Body of pancreas (tissue), 4 donors: ENCODE results near the gene CDC42SE1. TPM values are rescaled to one million over a fixed set of nuclear protein-coding genes. Genes with fewer than 3 reads are reported as not detected.

Experiments
- ATAC-seq: fragments of 150-250 bp; one replicate; pipeline ENCODE4 v1.9.1; 2016
- DNase-seq, 4 donors: peaks; one replicate each; pipeline ENCODE4 v3.0.0-alpha.2; 2019
- H3K27ac ChIP-seq, 4 donors: fragments of 200-600 bp; sonication (generic); 1 replicate in 3 of 4; 2 replicates in 1 of 4; pipeline versions ENCODE4 v1.5.1 to v1.6.1; 2016 to 2019; ENCODE audit warnings: mild to moderate bottlenecking in 1 of 4, mixed read lengths in 1 of 4, moderate library complexity in 1 of 4
- H3K27me3 ChIP-seq, 2 donors: fragments of 200-600 bp; sonication (generic); one replicate each; pipeline ENCODE4 v1.6.0; 2016; ENCODE audit warnings: mild to moderate bottlenecking in 1 of 2
- H3K36me3 ChIP-seq, 2 donors: fragments of 200-600 bp; sonication (generic); replicated peaks in 1 of 2; 2 replicates each; pipeline ENCODE4 v1.5.1; 2016; ENCODE audit warnings: low read depth in 2 of 2; ENCODE audit not compliant: insufficient read depth in 1 of 2
- H3K4me1 ChIP-seq: fragments of 200-600 bp; sonication (generic); one replicate; pipeline ENCODE4 v1.6.0; 2016
- H3K4me3 ChIP-seq, 2 donors: fragments of 200-600 bp; sonication (generic); 1 replicate in 1 of 2; 2 replicates in 1 of 2; pipeline ENCODE4 v1.5.1; 2016 to 2019
- H3K9me3 ChIP-seq, 3 donors: fragments of 200-600 bp; sonication (generic); 1 replicate in 2 of 3; 2 replicates in 1 of 3; pipeline ENCODE4 v1.5.1; 2016
- CTCF ChIP-seq, 7 experiments: fragments of 450-650 bp in 4 of 7; fragments of 200-600 bp in 3 of 7; sonication (generic) in 3 of 7; IDR thresholded peaks; one replicate each; pipeline ENCODE4 v1.5.1; 2016 to 2019; ENCODE audit warnings: antibody characterized with exemption in 7 of 7
- POLR2A ChIP-seq, 3 donors: fragments of 450-650 bp; IDR thresholded peaks; one replicate each; pipeline ENCODE4 v1.6.1; 2016; ENCODE audit warnings: antibody characterized with exemption in 3 of 3, mild to moderate bottlenecking in 2 of 3
- WGBS, 2 donors: methylation state at CpG; one replicate each; pipeline ENCODE4 v1.1.5; 2017; 5-methylcytosine and 5-hydroxymethylcytosine counted together
- intact Hi-C: fragments of 100-400 bp; cut with DNase I; formaldehyde crosslinking; loops from one replicate; pipeline ENCODE4 v1.15.1; 2023
- total RNA-seq, 2 donors: library from RNA; depleted of rRNA; stranded (reverse); fragments of >200 nt; gene quantifications; one replicate each; pipeline ENCODE4 v1.1.0, GENCODE V29; 2016

The CDC42SE1 gene
- total RNA-seq, 2 donors from 2014 or later, result 40.2 to 43.8 TPM

- H3K36me3 ChIP-seq, result no peaks in the 10 kb centered on the region
- ATAC-seq (no peak), DNase-seq (no peak)
- intact Hi-C loops, result no loop called here
- 84 to 87% methylated on average over 2 of the region's 2 CpGs for WGBS, 2 donors
- H3K27me3 ChIP-seq, result no peaks in the 10 kb centered on the region
- H3K4me3 ChIP-seq, result no peak overlapping the region
- TF ChIP-seq POLR2A (IDR thresholded peaks at IDR 0.05) (no peak), CTCF (IDR thresholded peaks at IDR 0.05) (no peak)
- H3K27ac ChIP-seq, result no peak overlapping the region
- no peaks in the 10 kb centered on the region for H3K9me3 ChIP-seq
- H3K4me1 ChIP-seq, result peaks cover 26% of the 10 kb centered on the region
Observed at GRCh38 chr1:151061704-151062103, 2.3 kb upstream of the CDC42SE1 start.

GRCh38 chr1:151060657-151061421 lies 1.4 kb upstream of the CDC42SE1 start:
- no peaks in the 10 kb centered on the region for H3K36me3 ChIP-seq
- DNase-seq (no peak), ATAC-seq (no peak)
- 65 to 71% methylated on average over 4 of the region's 4 CpGs for WGBS, 2 donors
- H3K4me1 ChIP-seq, result peaks cover 34% of the 10 kb centered on the region
- peak overlapping the region in 1 of 4 donors; percentile 97 for H3K27ac ChIP-seq
- TF ChIP-seq POLR2A (IDR thresholded peaks at IDR 0.05) (no peak), CTCF (IDR thresholded peaks at IDR 0.05) (no peak)
- intact Hi-C loops, result no loop called here
- H3K4me3 ChIP-seq, result no peak overlapping the region
- H3K27me3 ChIP-seq, result no peaks in the 10 kb centered on the region
- H3K9me3 ChIP-seq, result no peaks in the 10 kb centered on the region

GRCh38 chr1:151060007-151060656 lies 710 bp upstream of the CDC42SE1 start, which contains the start of gene MLLT11:
Gene MLLT11 (plus strand): TSS chr1:151060397. CDS start chr1:151067225, 6,828 bp downstream.
- intact Hi-C loops, result no loop called here
- TF ChIP-seq POLR2A (IDR thresholded peaks at IDR 0.05) (no peak), CTCF (IDR thresholded peaks at IDR 0.05) (no peak)
- H3K4me3 ChIP-seq, result peak within 1 kb of the TSS; percentile 29 to 97
- H3K4me1 ChIP-seq, result peaks cover 35% of the 10 kb centered on the region
- DNase-seq (peak in 2 of 4 donors; percentile 16 to 31), ATAC-seq (peak; percentile 22)
- peak within 1 kb of the TSS; percentile 79 to 97 (median 89) for H3K27ac ChIP-seq
- no peaks in the 10 kb centered on the region for H3K27me3 ChIP-seq
- 9 to 15% methylated on average over 13 to 15 of the region's 15 CpGs for WGBS, 2 donors
- no peaks in the 10 kb centered on the region for H3K9me3 ChIP-seq
- peaks cover 0 to 4% of the 10 kb centered on the region in 2 donors for H3K36me3 ChIP-seq

- H3K9me3 ChIP-seq, result no peaks in the 10 kb centered on the region
- WGBS, 2 donors, result 0% methylated on average over 10 of the region's 10 CpGs
- DNase-seq (peak; percentile 70 to 85 (median 80)), ATAC-seq (peak; percentile 49)
- H3K4me1 ChIP-seq, result peaks cover 35% of the 10 kb centered on the region
- peaks cover 0 to 12% of the 10 kb centered on the region in 2 donors for H3K36me3 ChIP-seq
- H3K4me3 ChIP-seq, result peak overlapping the region; percentile 29 to 97
- H3K27me3 ChIP-seq, result no peaks in the 10 kb centered on the region
- intact Hi-C loops, result no loop called here
- peak overlapping the region; percentile 79 to 97 (median 89) for H3K27ac ChIP-seq
- TF ChIP-seq CTCF (IDR thresholded peaks at IDR 0.05) (no peak), POLR2A (IDR thresholded peaks at IDR 0.05) (no peak)
Observed at GRCh38 chr1:151058692-151059091, 730 bp downstream of the CDC42SE1 start.
